Stimulated activated CD4-positive, alpha-beta T cell treated with anti-CD3 and anti-CD28 coated beads, Interleukin-15, amount 100 ng/mL, for 24 hours (primary cell): ENCODE results near the gene CYP2A13.
"Not testable (repeated sequence)": the region's sequence is repeated elsewhere in the genome, so short reads cannot be mapped to it uniquely, and the experiment has no call there.

ENCODE experiments used
- DNase-seq: peaks from one replicate; pipeline ENCODE4 v3.0.0-alpha.2; 2020

The CYP2A13 gene

DNA sequence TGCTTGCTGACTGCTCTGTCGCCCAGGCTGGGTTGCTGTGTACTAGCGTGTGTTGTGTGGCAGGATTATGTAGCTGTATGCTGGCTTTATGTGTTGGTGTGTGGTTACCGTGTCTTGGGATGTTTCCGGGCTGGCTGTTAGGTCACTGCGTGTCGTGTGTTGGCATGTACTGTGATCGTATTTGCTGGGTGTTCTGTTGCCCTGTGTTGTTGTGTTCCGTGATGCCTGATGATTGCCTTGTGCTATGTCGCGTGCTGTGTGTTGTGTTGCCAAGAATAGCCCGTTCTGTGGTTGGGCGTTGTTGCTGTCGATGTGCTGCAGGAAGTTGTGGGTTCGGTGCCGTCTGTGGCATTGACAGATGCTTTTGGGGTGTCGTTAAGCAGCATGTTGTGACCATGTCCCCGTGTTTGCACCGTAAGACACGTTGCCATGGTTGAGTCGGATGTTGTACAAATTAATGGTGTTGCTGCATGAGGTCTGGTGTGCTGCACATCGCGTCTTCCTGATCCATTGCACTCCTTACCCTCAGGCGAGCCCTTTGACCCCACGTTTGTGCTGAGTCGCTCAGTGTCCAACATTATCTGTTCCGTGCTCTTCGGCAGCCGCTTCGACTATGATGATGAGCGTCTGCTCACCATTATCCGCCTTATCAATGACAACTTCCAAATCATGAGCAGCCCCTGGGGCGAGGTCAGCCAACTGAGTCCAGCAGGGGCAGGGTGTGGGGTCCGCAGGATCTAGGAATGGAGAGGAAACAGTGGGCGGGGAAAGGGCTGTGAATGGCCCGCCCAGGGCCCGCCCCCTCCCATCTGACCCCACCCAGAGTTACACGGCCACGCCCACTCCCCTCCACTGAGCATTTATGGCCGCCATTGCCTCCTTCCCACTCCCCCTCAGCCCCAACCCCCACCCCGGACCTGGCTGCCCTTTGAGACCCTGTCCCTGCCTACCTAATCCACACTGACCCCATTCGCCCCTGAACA lies 33.0 kb downstream of the CYP2A13 start:
- peak; percentile 37 for DNase-seq

DNA sequence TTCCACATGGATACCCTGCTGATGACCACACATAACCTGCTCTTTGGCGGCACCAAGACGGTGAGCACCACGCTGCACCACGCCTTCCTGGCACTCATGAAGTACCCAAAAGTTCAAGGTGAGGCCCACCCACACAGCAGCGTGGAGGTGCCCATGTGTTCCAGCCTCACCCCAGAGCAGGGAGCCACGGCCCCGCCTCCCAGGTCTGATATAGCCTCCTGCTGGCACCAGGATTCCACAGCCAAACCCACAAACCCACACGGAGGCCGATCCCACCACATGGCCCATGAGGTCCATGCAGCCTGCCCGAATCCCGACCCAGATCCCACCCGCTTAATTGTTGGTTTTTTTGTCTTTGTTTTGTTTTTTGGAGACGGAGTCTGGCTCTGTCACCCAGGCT lies 34.6 kb downstream of the CYP2A13 start:
- not testable (repeated sequence) for DNase-seq

DNA sequence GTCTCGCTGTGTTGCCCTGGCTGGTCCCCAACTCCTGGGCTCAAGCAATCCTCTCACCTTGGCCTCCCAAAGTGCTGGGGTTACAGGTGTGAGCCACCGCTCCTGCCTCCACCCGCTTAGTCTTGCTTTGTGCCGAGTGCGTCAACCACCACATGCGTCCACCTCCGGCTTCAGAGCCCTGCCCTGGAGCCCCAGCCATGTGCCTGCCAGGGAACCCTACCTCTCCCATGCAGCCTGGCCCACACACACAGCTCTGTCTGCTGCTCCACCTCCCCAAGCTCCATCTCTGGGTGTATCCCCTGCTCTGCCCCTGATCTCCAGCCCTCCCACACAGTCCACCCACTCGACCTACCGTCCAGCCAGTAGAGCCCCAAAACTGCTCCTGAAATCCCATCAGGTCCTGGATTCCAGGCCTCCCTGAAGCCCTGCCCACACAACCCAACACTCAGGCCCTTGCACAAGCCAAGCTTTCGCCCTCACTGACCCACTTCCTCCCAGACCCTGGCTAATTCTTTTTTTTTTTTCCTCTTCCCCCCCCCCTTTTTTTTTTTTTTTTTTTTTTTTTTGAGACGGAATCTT lies 35.6 kb downstream of the CYP2A13 start:
- no peak for DNase-seq

DNA sequence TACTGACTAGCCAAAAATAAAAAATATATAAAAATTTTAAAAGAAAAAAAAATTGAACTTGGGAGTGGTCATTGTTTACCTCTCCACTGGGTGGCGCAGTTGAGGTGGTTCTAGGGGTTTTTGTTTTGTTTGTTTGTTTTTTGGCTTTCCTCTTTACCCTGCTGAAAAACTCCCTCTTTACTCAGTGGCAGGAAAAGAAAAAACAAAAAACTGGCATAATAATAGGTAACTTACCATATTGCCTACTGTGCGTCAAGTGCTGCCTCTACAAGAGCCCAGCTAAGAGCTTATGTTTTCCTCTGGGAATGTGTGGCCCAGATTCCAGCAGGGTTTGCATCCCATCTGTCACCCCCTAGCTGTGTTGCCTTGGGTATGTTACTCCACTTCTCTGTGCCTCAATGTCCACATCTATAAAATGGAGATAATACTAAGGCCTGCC lies 38.5 kb downstream of the CYP2A13 start:
- peak; percentile 54 for DNase-seq

DNA sequence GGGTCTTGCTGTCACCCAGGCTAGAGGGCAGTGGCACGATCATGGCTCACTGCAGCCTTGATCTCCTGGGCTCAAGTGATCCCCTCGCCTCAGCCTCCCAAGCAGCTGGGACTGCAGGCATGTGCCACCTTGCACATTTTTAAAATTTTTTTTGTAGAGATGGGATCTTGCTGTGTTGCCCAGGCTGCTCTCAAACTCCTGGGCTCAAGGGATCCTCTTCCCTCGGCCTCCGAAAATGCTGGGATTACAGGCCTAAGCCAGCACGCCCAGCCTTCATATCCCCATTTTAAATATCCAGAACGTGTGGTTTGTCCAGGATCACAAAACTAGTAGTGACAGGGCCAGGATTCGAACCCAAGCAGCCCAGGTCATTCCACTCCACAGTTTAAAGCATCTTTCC lies 39.1 kb downstream of the CYP2A13 start:
- not testable (repeated sequence) for DNase-seq

DNA sequence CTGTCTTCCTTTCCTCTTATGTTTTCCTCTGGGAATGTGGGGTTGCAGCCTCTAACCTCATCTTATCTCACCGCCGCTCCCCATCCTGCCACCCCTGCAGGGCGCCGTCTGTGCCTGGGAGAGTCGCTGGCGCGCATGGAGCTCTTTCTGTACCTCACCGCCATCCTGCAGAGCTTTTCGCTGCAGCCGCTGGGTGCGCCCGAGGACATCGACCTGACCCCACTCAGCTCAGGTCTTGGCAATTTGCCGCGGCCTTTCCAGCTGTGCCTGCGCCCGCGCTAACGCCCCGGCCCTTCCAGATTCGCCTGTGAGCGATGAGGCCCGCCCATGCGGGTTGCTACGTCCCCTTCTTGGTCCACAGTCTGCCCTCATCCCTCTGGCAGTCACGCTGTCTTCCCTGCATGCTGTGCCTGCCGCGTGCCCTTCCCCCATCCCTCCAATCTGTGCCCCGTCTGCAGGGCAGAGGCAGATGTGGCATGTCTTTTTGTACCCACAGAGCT lies 39.6 kb downstream of the CYP2A13 start:
- peak; percentile 88 for DNase-seq

DNA sequence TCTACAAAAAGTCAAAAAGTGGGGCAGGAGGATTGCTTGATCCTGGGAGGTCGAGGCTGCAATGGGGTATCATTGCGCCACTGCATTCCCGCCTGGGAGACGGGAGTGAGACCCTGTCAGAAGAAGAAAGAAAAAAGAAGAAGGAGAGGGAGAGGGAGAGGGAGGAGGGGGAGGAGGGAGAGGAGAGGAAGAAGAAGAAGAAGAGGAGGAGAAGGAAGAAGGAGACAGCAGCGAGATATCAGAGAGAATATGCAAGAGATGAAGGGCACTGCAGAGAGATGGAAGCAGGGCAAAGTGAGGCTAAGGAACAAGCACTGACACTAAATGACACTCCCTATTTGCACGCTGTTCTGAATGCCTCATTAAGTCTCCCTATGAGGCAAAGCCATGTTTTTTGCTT lies 40.4 kb downstream of the CYP2A13 start:
- no peak for DNase-seq

DNA sequence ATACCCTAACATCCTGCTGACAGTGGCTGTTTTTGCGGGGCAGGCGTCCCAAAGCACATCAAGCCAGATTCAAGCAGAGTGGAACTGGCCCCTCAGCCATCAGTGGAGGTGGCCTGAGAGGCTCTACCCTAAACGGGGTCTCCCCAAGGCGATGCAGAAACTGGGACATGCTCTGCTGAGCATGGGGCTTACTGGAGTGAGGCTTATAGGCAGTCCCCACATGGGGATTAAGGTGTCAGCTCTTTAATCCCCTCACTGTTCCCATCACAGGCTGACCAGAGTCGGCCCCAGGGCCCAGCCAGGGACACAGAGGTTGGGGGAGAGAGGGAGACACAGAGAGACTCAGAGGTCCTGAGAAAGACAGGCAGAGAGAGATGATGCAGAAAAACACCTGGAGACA lies 42.9 kb downstream of the CYP2A13 start:
- no peak for DNase-seq

DNA sequence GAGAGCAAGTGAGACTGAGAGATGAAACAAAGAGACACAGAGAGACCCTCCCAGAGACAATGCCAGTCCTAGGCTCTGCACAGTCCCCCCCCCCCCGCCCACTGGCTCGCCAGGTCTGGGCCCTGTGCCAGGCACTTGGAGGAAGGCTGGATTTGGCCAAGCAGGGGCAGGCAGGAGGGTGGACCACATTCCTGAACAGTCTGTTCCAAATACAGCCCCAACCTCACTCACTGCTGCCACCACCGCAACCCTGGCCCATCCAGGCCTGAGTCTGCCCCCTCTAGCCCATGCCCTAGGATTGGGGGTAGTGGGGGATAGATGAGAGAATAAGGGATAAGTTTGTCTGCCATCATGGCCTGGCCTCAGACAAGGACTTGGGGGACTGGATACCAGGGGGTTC lies 45.0 kb downstream of the CYP2A13 start:
- no peak for DNase-seq

DNA sequence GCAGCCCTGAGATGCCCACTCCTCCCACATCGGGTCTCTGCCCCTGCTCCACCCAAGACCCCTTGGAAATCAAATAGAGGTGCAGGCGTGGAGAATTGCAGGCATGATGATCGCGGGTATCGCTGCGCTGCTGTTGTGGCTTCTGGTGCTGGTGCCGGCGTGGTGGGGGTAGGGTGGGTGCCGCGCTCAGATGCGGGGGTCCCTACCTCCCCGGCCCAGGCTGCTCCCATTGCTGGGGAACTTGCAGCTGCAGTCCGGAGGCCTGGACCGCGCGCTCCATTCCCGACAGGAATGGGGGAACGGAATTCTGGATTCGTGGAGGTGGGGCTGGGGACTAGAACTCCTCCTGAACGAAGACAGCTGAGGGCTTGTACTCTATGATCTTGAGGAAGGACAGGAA lies 46.4 kb downstream of the CYP2A13 start:
- DNase-seq: no peak

DNA sequence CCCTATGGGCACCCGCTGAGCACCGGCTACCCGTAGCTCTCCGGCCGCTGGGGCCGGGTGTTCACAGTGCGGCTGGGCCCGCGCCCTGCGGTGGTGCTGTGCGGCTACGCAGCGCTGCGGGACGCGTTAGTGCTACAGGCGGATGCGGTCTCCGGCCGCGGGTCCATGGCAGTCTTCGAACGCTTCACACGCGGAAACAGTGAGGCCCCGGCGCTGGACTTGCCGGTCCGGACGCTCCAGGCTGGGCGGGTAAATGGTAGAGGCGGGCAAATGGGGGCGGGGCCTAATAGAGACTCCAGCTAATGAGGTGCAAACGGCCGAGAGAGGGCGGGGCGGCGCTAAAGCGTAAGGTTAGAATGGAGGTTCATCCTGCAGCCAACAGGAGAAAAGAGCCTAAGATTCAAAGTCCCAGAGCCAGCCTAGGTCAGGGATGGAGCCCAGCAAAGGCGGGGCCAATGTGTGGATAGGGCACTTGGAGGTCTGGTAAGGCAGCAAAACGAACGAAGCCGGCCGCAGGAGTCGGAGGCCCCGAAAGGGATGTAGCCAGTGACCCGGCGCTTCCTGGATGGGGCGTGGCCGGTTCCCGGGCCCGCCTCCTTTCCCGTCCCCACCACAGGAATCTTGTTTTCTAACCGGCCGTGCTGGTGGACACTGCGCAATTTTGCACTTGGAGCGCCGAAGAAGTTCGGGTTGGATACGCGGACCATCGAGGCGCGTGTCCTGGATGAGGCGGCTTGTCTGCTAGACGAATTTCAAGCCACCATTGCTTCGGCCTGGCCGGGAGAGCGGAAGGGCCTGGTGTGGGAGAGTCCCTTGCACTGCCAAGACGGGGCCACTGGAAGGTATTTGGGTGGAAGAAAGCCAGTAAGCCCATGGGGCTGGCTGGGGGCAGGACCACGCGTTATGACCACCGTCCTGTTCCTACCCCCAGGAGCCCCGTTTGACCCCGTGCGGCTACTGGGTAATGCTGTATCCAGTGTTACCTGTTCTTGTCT lies 47.4 kb downstream of the CYP2A13 start:
- peak; percentile 63 for DNase-seq

DNA sequence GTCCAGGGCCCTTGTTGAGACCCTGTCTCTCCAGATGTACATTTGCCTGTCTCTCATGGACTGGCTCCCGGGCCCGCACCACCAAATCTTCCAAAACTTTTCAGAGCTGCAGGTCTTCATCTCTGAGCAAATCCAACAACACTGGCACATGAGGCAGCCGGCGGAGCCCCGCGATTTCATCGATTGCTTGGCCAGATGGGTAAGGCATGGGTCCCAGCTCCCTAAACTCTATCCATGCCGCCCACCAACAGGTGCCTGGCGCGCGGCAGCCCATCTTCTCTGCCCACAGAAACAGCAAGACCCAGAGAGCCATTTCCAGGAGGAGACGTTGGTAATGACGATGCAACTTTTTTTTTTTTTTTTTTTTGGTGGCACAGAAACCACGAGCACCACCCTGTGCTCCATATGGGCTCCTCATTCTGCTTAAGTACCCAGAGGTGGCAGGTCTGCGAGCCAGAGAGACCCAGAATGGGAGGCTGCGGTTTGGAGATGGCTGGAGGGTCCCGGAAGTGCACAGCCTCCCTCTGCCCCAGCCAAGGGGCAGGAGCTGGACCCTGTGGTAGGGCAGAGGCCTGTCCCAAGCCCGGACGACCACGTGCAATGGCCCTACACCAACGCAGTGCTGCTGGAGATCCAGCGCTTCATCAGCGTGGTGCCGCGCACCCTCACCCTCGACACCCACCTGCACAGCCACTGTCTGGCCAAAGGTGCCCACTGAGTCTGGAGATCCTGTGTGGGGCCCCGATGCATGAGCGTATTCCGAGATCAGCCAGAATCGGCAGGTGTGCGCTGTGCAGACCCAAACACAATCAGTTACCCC lies 48.6 kb downstream of the CYP2A13 start:
- DNase-seq: no peak

DNA sequence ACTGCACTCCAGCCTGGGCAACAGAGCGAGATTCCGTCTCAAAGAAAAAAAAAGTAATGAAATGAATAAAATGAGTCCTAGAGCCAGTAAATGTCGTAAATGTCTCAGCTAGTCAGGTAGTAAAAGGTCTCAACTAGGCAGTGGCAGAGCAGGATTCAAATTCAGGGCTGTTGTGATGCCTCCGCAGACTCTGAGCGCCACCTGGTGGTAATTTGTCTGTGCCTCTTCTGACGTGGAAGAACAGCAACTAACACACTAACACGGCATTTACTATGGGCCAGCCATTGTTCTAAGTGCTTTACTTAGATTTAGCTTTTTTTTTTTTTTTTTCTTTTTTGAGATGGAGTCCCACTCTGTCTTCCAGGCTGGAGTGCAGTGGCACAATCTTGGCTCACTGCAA lies 56.2 kb downstream of the CYP2A13 start:
- DNase-seq: peak; percentile 91
